GM21360 (cell line): Measurements from ENCODE around the gene NKTR.

Source experiments
- ATAC-seq: cut with Tn5 transposase; IDR thresholded peaks from one replicate; pipeline ENCODE4 v1.9.1; 2021; ENCODE audit warnings: mild to moderate bottlenecking, moderate library complexity; ENCODE audit not compliant: unreplicated experiment

The NKTR gene

DNA sequence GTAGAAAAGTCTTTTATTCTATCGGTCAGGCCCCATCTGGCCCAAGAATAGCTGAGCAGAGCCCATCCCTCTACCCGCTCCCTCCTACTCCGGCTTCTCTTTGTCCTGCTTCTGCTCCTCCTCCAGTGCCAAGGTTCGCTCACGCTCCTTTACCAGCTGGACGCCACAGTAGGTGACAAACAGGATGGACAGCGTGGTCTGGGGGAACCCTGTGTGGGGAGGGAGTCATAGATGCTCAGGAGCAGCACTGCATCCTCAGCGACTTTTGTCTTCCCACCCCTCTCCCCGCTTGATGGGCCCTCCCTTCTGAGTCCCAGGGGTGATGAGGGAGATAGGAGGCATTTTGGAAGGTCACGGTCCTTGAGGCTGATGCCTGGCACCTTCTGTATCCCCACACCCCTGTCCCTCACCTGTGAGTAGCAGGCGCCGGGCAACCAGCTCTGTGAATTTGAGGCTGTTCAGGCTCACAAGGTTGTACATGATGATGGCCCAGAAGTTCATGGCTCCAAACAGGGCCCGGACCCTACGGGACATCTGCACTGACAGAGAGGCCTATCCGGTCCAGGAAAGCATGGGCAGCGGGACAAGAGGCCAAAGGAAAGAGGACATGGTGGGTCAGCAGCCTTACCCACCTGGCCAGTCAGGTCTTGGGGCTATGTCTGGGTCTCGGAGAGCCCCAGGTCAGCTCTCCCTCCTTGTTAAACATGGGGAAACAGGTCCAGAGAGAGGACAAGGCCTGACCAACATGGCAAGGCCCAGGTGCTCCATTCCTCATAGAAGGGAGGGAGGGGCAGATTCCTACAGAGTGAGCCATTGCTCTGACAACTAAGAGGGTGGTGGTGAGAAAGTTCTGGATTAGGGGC lies 92.4 kb downstream of the NKTR start:
- ATAC-seq, result no peak

DNA sequence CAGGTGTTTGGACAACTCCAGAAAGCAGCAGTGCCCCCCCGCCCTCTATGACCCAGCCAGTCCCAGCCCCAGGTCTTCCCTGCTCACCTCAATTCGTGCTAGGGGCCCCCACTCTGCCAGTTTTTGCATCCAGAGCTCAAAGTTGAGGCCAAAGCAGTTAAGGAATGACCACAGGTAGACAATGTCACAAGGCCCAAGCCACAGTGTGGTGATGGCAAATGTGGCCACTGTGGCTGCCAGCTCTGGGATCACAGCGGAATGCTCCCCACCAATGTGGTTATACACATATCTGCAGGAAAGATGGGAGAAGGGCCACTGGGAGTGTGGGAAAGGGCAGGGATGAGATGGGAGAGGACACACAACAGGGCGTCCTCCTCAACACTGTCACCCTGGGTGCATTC lies 93.0 kb downstream of the NKTR start:
- ATAC-seq, result no peak

DNA sequence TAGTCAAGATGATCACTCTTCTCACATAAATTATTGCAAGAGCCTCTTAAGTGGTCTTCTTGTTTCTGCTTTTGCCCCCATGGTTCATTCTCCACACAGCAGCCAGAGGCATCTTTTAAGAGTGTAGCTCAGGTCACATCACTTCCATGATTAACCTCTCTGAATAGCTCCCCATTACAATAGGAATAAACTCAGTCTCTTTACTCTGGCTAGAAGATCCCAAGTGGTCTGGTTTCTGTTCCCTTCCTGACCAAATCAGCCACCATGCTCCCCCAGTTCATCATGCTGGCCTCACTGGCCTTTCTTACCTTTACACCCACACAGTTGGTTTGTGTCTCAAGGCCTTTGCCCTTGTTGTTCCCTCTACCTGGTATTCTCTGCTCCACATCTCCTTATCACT lies 93.9 kb downstream of the NKTR start:
- no peak for ATAC-seq

DNA sequence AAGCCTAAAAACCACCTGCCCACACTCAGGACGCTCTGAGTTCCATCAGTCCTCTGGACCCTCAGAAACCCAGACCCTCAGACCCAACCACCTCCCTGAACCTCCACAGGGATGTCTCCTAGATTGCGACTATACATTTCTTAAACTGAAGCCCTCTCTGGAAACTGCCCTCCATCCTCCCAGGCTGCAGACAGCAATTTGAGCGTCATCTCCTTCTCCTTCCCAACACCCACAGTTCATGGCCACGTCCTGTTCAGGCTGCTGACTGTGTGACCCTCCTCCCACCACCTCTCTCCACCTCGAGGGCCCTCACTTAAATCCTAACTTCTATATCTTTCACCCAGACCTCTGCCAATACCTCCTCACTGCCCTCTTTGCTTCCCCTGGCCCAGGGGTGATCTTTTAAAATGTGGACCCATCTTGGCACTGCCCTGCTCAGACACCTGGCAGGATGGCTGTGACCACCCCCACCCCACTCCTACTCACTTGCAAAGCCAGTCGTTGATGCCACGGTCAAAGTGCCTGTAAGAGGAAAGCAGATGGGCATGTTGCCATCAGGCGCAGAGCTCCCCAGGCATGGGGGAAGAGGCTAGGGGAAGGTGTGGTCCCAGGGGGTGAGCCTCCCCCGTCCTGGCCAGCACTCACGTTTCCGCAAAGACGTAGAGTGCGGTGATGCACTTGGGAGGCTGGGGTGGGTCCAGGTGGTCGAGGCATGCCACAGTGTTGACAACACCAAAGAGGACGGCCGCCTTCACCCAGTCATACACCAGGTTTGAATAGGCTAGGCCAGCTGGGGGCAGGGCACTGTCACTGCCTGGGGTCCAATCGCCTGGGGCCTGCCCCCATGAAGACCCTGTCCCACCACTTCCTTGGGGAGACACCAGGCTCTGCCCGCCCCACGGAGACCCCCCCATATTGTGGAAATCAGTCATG lies 96.1 kb downstream of the NKTR start:
- ATAC-seq, result no peak

DNA sequence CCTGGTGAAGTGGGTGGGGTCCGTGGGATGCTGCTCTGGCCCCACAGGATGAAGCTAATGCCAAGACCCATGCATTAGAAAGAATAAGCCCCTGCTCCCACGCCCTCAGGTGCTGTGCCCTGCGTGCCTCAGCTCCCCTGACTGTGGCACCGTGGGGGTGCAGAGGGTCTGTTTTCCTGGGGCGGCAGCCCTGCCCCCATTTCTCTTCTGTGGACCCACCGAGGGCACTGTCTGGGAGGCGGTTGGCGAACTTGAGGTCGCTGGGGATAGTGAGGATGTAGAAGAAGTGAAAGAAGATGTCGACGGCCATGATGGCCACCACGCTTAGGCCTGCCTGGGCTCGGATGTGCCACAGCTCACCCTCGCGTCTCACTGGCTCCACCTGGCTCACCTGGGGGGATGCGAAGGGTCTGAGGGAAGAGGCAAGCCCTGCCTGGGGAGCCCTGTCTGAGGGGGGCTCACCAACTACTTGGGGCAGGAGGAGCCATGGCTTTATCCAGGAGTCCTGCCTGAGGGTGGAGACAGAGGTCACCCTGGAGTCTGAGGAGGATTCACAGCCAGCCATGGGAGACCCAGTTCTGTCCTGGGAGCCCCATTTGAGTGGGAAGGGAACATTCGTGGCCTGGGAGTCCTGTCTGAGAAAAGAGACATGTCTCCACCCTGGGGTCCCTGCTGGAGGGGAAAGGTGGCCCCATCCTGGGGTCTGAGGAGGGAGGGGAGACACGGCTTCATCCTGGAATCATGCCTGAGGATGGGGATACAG lies 97.0 kb downstream of the NKTR start:
- no peak for ATAC-seq
